SK-N-SH treated with all-trans-retinoic acid at 6 μM for 48 hours (cell line): ENCODE data around the gene DTWD1.
"Not testable (repeated sequence)": the region's sequence is repeated elsewhere in the genome, so short reads cannot be mapped to it uniquely, and the experiment has no call there.

ENCODE experiments used
- ARNTL ChIP-seq: fragments of 450-650 bp; formaldehyde crosslinking; IDR thresholded peaks from 2 replicates; pipeline ENCODE4 v1.5.0; 2020; ENCODE audit warnings: low read depth, mild to moderate bottlenecking, moderate library complexity, borderline replicate concordance
- GLIS3 ChIP-seq: fragments of 250-450 bp; sonication (Bioruptor Pico); IDR thresholded peaks from 2 replicates; pipeline ENCODE4 v1.5.0; 2020; ENCODE audit warnings: mild to moderate bottlenecking, moderate library complexity
- ZC3H10 ChIP-seq: fragments of 250-450 bp; sonication (Bioruptor Pico); IDR thresholded peaks from 2 replicates; pipeline ENCODE4 v1.5.1; 2021; ENCODE audit warnings: mild to moderate bottlenecking, moderate library complexity
- ZNF70 ChIP-seq: fragments of 450-650 bp; formaldehyde crosslinking; IDR thresholded peaks from 2 replicates; pipeline ENCODE4 v1.5.0; 2020; ENCODE audit warnings: mild to moderate bottlenecking, moderate library complexity

GRCh38 chr15:49702982-49703381 lies 82.1 kb downstream of the DTWD1 start:
- not testable (repeated sequence) for TF ChIP-seq ZC3H10, ARNTL, GLIS3, ZNF70 (CRISPR knock-in tag)
